Endodermal cell (in vitro differentiated cells): ENCODE data around the gene LRRC28. TPM values are rescaled to one million over a fixed set of nuclear protein-coding genes. Genes with fewer than 3 reads are reported as not detected.

Experiments
- DNase-seq: peaks from one replicate; pipeline ENCODE4 v3.0.0-alpha.2; 2017
- H3K27ac ChIP-seq: 2 replicates; pipeline ENCODE4 v1.5.1; 2013; ENCODE audit warnings: mild to moderate bottlenecking, low read depth, low read length, moderate library complexity
- H3K27me3 ChIP-seq: 2 replicates; pipeline ENCODE4 v1.6.1; 2013; ENCODE audit warnings: mild to moderate bottlenecking, low read length, moderate library complexity; ENCODE audit not compliant: insufficient read depth, control insufficient read depth, poor library complexity, severe bottlenecking
- H3K36me3 ChIP-seq: 2 replicates; pipeline ENCODE4 v1.7.0; 2013; ENCODE audit warnings: mild to moderate bottlenecking, low read length, moderate library complexity; ENCODE audit not compliant: control insufficient read depth, insufficient read depth
- H3K4me1 ChIP-seq: one replicate; pipeline ENCODE4 v1.7.0; 2013; ENCODE audit warnings: low read length; ENCODE audit not compliant: control insufficient read depth, insufficient read depth
- H3K4me3 ChIP-seq: 2 replicates; pipeline ENCODE4 v1.5.1; 2013; ENCODE audit warnings: mild to moderate bottlenecking, low read length, moderate library complexity
- H3K9ac ChIP-seq: 2 replicates; pipeline ENCODE4 v1.6.1; 2013; ENCODE audit warnings: mild to moderate bottlenecking, low read length, moderate library complexity; ENCODE audit not compliant: poor library complexity, severe bottlenecking; ENCODE audit errors: extremely low read depth
- H3K9me3 ChIP-seq: 2 replicates; pipeline ENCODE4 v1.6.1; 2013; ENCODE audit warnings: mild to moderate bottlenecking, low read length, moderate library complexity; ENCODE audit not compliant: control insufficient read depth
- H3K27ac Mint-ChIP-seq: 2 replicates; pipeline ENCODE4 v1.8.0; 2020; ENCODE audit warnings: mixed read lengths
- H3K27me3 Mint-ChIP-seq: 2 replicates; pipeline ENCODE4 v1.8.0; 2021; ENCODE audit warnings: mild to moderate bottlenecking, mixed read lengths; ENCODE audit not compliant: insufficient read depth
- H3K36me3 Mint-ChIP-seq: 2 replicates; pipeline ENCODE4 v1.8.0; 2020; ENCODE audit warnings: low read depth, mixed read lengths
- H3K4me1 Mint-ChIP-seq: 2 replicates; pipeline ENCODE4 v1.8.0; 2020; ENCODE audit warnings: mixed read lengths
- H3K4me3 Mint-ChIP-seq: 2 replicates; pipeline ENCODE4 v1.8.0; 2020; ENCODE audit warnings: mild to moderate bottlenecking, moderate library complexity, mixed read lengths
- H3K9me3 Mint-ChIP-seq: 2 replicates; pipeline ENCODE4 v1.8.0; 2020; ENCODE audit warnings: mild to moderate bottlenecking, mixed read lengths
- CTCF ChIP-seq: fragments of 200-600 bp; sonication (generic); conservative IDR thresholded peaks from 2 replicates; pipeline ENCODE4 v1.5.0; 2021; ENCODE audit warnings: antibody characterized with exemption, mild to moderate bottlenecking
- WGBS, 2 experiments: methylation state at CpG; one replicate each; pipeline versions ENCODE4 v1.1.5 to v1.1.7; 2013; ENCODE audit warnings: missing lambda C conversion rate in 2 of 2, mixed read lengths in 1 of 2; ENCODE audit not compliant: insufficient coverage in 1 of 2, insufficient read length in 1 of 2; 5-methylcytosine and 5-hydroxymethylcytosine counted together
- total RNA-seq, 2 donors: library from RNA; stranded (reverse); fragmentation: NEBNext Ultra II Directional in 1 of 2; extraction: Animal tissue kit (Norgen Biotek cat#: 25700) in 1 of 2; gene quantifications; 2 replicates in 1 of 2; 3 replicates in 1 of 2; pipeline ENCODE4 v1.2.1, GENCODE V29; 2021

Gene LRRC28
- total RNA-seq, 2 donors from 2014 or later, result 26.1 to 35.5 TPM

GRCh38 chr15:99416191-99417188, 165.2 kb downstream of the LRRC28 start:
- no peak for TF ChIP-seq CTCF
- Histone ChIP-seq H3K27ac (no peak overlapping the region), H3K9me3 (no peaks in the 10 kb centered on the region), H3K4me1 (no peaks in the 10 kb centered on the region), H3K9ac (no peak overlapping the region), H3K4me3 (no peak overlapping the region), H3K36me3 (no peaks in the 10 kb centered on the region), H3K27me3 (no peaks in the 10 kb centered on the region)
- H3K4me1 Mint-ChIP-seq, result peaks cover 3% of the 10 kb centered on the region
- no peak overlapping the region for H3K4me3 Mint-ChIP-seq
- H3K27ac Mint-ChIP-seq, result no peak overlapping the region
- H3K9me3 Mint-ChIP-seq, result peaks cover 9% of the 10 kb centered on the region
- DNase-seq, result peak; percentile 65
- 82 to 85% methylated on average over 10 to 19 of the region's 19 CpGs for WGBS, 2 experiments
- no peaks in the 10 kb centered on the region for H3K36me3 Mint-ChIP-seq
- H3K27me3 Mint-ChIP-seq, result peaks cover 2% of the 10 kb centered on the region

- Histone ChIP-seq H3K36me3 (no peaks in the 10 kb centered on the region), H3K4me3 (no peak overlapping the region), H3K4me1 (no peaks in the 10 kb centered on the region), H3K27me3 (no peaks in the 10 kb centered on the region), H3K27ac (no peak overlapping the region), H3K9ac (no peak overlapping the region), H3K9me3 (peaks cover 6% of the 10 kb centered on the region)
- H3K27ac Mint-ChIP-seq, result no peak overlapping the region
- 45 to 51% methylated on average over 4 to 6 of the region's 6 CpGs for WGBS, 2 experiments
- no peaks in the 10 kb centered on the region for H3K36me3 Mint-ChIP-seq
- H3K4me1 Mint-ChIP-seq, result peaks cover 3% of the 10 kb centered on the region
- H3K27me3 Mint-ChIP-seq, result peaks cover 2% of the 10 kb centered on the region
- no peak overlapping the region for H3K4me3 Mint-ChIP-seq
- no peak for TF ChIP-seq CTCF
- peaks cover 13% of the 10 kb centered on the region for H3K9me3 Mint-ChIP-seq
- DNase-seq, result no peak
These were observed 169.9 kb downstream of the LRRC28 start for GRCh38 chr15:99421172-99421656.

- WGBS, 2 experiments, result 100% methylated on average over 1 of the region's 1 CpG
- peaks cover 6% of the 10 kb centered on the region for H3K9me3 ChIP-seq
- no peak overlapping the region for H3K27ac Mint-ChIP-seq
- TF ChIP-seq CTCF, result no peak
- H3K9me3 Mint-ChIP-seq, result peaks cover 13% of the 10 kb centered on the region
- peaks cover 3% of the 10 kb centered on the region for H3K4me1 Mint-ChIP-seq
- no peak for DNase-seq
- no peaks in the 10 kb centered on the region for H3K27me3 ChIP-seq
- H3K36me3 ChIP-seq, result no peaks in the 10 kb centered on the region
- no peak overlapping the region for H3K4me3 ChIP-seq
- H3K27me3 Mint-ChIP-seq, result peaks cover 2% of the 10 kb centered on the region
- H3K36me3 Mint-ChIP-seq, result no peaks in the 10 kb centered on the region
- no peak overlapping the region for H3K4me3 Mint-ChIP-seq
- no peak overlapping the region for H3K27ac ChIP-seq
- no peaks in the 10 kb centered on the region for H3K4me1 ChIP-seq
- H3K9ac ChIP-seq, result no peak overlapping the region
These were observed 170.5 kb downstream of the LRRC28 start for GRCh38 chr15:99421758-99422157.
